ACC112 (cell line): Measurements from ENCODE around the gene RCAN2.
A peak's percentile ranks its signal among the peaks of the same experiment; 100 is the strongest.

Experiments
- H2AFZ ChIP-seq: fragments of 200-600 bp; sonication (generic); one replicate; pipeline ENCODE4 v1.6.0; 2017; ENCODE audit warnings: antibody characterized with exemption, low read length; ENCODE audit not compliant: unreplicated experiment
- H3K27ac ChIP-seq: fragments of 200-600 bp; sonication (generic); 2 replicates; pipeline ENCODE4 v1.5.1; 2014; ENCODE audit warnings: low read depth, mild to moderate bottlenecking, antibody characterized with exemption, low read length, moderate library complexity
- H3K27me3 ChIP-seq: fragments of 200-600 bp; sonication (generic); 2 replicates; pipeline ENCODE4 v1.6.1; 2014; ENCODE audit warnings: mild to moderate bottlenecking, antibody characterized with exemption, low read length, moderate library complexity, mixed read lengths; ENCODE audit not compliant: insufficient read depth
- H3K36me3 ChIP-seq: fragments of 200-600 bp; sonication (generic); 2 replicates; pipeline ENCODE4 v1.6.1; 2016; ENCODE audit warnings: mild to moderate bottlenecking, antibody characterized with exemption, low read length, moderate library complexity, mixed read lengths; ENCODE audit not compliant: insufficient read depth
- H3K4me1 ChIP-seq: fragments of 200-600 bp; sonication (generic); one replicate; pipeline ENCODE4 v1.6.1; 2016; ENCODE audit warnings: low read length, mixed read lengths; ENCODE audit not compliant: insufficient read depth, unreplicated experiment, control insufficient read depth
- H3K4me3 ChIP-seq: fragments of 200-600 bp; sonication (generic); 2 replicates; pipeline ENCODE4 v1.5.1; 2014; ENCODE audit warnings: mild to moderate bottlenecking, low read depth, low read length
- H3K79me2 ChIP-seq: fragments of 200-600 bp; sonication (generic); one replicate; pipeline ENCODE4 v1.6.0; 2016; ENCODE audit warnings: low read length; ENCODE audit not compliant: control insufficient read depth, unreplicated experiment, insufficient read depth

RCAN2 gene

DNA sequence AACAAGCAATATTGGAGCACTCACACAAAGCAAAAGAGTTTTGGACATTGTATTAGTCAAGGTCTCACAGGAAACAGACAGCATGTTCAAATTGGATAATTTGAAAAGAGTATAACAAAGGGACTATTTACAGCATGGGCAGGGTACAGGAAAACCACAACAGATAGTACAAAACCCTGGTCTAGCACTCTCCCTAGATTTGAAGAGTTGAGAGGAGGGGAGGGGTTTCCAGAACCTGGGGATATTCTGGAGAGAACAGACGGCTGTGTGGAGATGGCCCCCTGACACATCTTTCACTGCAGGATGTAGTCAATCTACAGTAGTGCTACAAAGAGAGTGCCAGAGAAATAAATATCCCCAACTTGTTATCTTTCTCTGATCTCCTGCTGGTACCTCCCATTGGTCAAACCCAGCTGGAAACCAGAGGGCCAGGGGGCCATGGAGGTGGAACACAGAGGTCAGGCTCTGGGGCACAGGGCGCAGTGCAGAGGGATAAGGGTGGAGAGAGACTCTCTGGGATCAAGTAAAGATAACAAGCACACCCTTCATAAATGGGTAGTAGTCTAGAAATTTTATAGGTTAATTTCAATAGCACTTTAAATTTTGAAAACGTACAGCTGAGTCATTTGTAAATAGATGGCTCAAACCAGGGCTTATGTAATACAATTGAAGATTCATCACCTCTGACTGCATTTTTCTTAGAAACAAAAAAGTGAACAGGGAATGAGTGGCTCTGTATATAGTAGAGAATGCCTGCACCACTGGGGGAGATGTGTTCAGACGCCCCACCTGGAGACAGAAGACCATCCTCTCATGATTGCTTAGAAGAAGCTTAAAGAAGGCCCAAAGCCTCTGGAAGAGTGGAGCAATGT is 25.7 kb downstream of the RCAN2 start:
- H3K4me1 ChIP-seq: peaks cover 13% of the 10 kb centered on the region
- no peak overlapping the region for H3K27ac ChIP-seq
- H3K4me3 ChIP-seq: no peak overlapping the region
- no peaks in the 10 kb centered on the region for H3K79me2 ChIP-seq
- no peak overlapping the region for H2AFZ ChIP-seq
- H3K36me3 ChIP-seq: no peaks in the 10 kb centered on the region
- H3K27me3 ChIP-seq: no peaks in the 10 kb centered on the region

DNA sequence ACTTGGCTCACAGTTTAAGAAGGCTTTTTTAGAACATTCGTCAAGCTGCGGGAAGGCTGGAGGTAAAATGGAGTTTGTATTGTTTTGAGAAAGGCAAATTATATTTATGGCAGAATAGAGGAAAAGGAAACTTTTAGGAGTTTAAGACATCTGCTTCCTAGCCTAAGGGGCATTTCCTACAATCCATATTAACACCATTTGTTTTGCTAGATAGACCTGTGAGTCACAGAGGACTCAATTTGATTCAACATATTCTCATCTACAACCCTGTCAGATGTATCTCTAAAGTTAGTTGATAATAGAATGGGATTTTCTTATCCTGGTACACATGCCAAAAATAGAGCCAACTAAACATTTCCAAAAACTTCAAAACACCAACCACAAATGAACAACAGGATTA is 35.0 kb downstream of the RCAN2 start:
- H3K36me3 ChIP-seq: no peaks in the 10 kb centered on the region
- no peak overlapping the region for H3K27ac ChIP-seq
- H2AFZ ChIP-seq: no peak overlapping the region
- no peaks in the 10 kb centered on the region for H3K79me2 ChIP-seq
- H3K4me1 ChIP-seq: peaks cover 32% of the 10 kb centered on the region
- H3K27me3 ChIP-seq: no peaks in the 10 kb centered on the region
- H3K4me3 ChIP-seq: no peak overlapping the region

DNA sequence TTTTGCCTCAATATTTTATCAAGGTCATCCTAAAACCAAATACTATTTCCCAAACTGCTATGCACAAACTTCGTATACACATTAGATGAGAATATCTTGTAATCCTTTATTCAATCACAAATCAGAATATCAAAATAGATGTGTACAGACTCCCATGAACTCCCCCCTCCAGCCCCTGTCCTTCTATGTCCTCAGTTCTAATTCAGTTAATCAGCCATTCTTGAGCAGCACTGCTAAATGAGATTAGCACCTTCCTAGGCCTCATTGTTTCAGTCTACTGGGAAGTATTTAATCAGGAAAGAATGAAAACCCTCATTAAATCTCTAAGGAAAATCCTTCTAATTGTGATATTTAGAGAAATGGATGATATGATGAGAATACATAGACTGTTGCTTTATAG is 36.6 kb downstream of the RCAN2 start:
- no peak overlapping the region for H3K4me3 ChIP-seq
- no peaks in the 10 kb centered on the region for H3K79me2 ChIP-seq
- no peaks in the 10 kb centered on the region for H3K27me3 ChIP-seq
- H2AFZ ChIP-seq: no peak overlapping the region
- H3K4me1 ChIP-seq: peaks cover 35% of the 10 kb centered on the region
- H3K36me3 ChIP-seq: no peaks in the 10 kb centered on the region; the same call in 1 of the 2 replicates
- H3K27ac ChIP-seq: no peak overlapping the region

DNA sequence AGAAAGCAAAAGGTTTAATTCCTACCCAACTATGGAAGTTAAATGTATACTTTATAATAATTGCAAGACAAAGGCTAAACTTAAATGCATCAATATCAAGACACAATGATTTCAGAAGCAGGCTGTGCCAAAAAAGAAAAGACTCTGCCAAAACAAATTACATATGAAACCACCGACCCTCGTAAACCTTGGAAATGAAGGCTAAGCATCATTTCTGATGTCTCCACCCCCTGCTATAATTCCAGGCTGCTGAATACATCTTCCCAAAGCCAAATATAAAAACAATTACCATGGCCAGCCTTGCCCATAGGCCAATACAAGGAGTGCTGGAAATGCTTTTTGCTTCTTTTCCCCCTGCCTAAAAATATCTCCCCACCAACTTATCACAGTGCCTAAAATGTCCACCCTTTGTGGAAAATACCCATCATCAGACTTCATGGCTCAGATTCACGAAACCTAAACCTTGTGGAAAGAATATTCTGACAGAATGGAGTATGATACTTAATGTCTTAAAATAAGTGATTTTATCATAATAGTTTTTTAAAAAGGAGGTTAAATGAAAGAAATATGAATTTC is 37.4 kb downstream of the RCAN2 start:
- peaks cover 35% of the 10 kb centered on the region for H3K4me1 ChIP-seq
- peaks cover under 1% of the 10 kb centered on the region; the same call in 1 of the 2 replicates for H3K36me3 ChIP-seq
- H2AFZ ChIP-seq: peak overlapping the region; percentile 97
- H3K27ac ChIP-seq: peak overlapping the region; percentile 79
- peak overlapping the region; percentile 69 for H3K4me3 ChIP-seq
- H3K79me2 ChIP-seq: no peaks in the 10 kb centered on the region
- H3K27me3 ChIP-seq: no peaks in the 10 kb centered on the region

DNA sequence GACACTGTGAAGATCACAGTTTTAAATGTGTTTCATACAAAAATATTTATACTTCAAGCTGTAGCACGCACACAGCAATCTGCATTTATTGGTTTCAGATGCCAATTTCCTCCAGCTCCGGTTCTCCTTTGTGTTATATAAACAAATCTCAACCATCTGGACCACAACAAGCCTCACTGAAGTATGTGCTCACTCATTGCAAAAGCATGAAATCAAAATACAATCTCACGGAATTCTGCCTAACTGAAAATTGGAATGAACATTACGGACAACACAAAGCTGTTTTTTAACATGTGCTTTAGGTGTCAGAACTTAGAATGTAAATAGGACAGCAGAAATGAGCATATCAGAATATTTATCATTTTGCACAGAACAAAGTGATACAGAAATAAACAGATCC is 38.0 kb downstream of the RCAN2 start:
- H3K27ac ChIP-seq: peak overlapping the region; percentile 79
- peaks cover 35% of the 10 kb centered on the region for H3K4me1 ChIP-seq
- peak overlapping the region; percentile 97 for H2AFZ ChIP-seq
- peak overlapping the region; percentile 69 for H3K4me3 ChIP-seq
- H3K36me3 ChIP-seq: peaks cover 2% of the 10 kb centered on the region; the same call in 1 of the 2 replicates
- no peaks in the 10 kb centered on the region for H3K79me2 ChIP-seq
- H3K27me3 ChIP-seq: no peaks in the 10 kb centered on the region

DNA sequence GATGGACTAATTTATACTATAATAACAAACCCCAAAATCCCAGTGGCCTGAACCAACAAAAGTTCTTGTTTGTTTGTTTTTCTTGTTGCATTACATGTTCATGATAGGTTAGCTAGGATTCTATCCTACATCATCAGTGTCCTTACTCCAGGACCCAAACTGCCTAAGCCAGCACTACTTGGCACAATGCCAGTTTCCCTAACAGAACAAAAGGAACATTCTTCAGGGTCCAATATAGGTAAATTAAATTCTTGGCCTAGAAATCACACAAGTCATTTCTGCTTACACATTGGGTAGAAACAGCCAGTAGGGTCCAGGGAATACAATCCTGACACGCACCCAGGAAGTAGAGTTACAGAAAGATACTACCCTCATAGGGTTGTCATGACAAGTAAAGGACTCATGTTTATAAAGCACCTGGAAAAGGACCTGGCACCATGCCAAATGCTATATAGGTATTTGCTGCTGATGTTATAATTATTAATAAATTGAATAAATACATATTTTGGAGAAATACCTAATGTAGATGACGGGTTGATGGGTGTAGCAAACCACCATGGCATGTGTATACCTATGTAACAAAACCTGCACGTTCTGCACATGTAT is 38.8 kb downstream of the RCAN2 start:
- Histone ChIP-seq H3K4me3 (no peak overlapping the region), H3K27me3 (no peaks in the 10 kb centered on the region), H3K36me3 (peaks cover 2% of the 10 kb centered on the region; the same call in 1 of the 2 replicates), H3K79me2 (no peaks in the 10 kb centered on the region), H2AFZ (no peak overlapping the region), H3K27ac (peak overlapping the region; percentile 79), H3K4me1 (peaks cover 35% of the 10 kb centered on the region)

DNA sequence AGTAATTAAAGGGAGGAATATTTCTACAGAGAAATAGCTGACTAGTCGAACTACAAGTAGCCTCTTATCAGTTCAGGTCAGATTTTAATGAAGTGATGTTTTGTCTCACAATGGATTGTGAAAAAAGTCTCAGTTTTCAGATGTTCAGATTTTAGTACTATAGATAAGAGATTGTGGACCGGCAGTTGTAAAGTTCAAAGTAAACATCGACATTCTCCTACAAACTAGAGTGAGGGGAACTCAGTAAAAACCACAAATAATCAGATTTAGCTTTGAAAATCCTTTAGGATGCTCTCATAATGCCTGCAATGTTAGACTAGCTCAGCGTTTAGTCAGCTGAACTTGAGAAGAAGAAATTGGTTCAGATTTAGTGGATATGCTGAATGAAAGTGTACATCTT is 39.9 kb downstream of the RCAN2 start:
- Histone ChIP-seq H3K36me3 (peaks cover 2% of the 10 kb centered on the region; the same call in 1 of the 2 replicates), H3K27ac (0 out of 2 replicates have a peak overlapping the region, but pooled peaks have one; percentile 7), H3K79me2 (no peaks in the 10 kb centered on the region), H3K27me3 (no peaks in the 10 kb centered on the region), H3K4me1 (peaks cover 35% of the 10 kb centered on the region), H3K4me3 (no peak overlapping the region), H2AFZ (peak overlapping the region; percentile 28)

DNA sequence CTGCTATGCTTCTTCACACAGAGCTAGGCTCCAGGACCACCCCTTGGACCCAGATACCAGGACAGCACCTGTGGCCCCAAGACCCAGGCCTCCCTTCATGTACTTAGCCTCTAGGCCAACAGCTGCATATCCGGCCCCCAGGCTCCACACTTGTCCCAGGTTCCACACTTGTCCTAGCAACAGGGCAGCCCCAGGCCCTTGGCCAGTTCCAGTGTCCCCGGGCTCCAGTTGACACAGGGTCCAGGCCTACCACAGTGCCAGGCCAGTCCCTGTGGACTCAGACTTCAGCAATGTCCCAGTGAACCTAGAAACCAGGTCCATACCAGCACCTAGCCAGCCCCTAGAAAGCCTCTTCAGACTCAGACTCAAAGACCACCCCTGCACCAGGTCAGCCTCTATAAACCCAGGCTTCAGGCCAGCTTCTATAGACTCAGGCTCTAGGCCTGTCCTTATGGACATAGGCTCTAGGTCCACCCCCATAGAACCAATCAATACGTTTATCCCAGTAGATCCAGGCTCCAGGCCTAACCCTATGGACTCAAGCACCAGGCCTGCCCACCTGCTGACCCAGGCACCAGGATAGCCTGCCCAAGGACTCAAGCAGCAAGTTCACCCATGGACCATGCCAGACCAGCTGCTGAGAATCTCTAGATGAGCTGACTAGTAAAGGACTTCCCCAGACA is 46.3 kb downstream of the RCAN2 start:
- no peak overlapping the region for H3K4me3 ChIP-seq
- H3K4me1 ChIP-seq: peaks cover 9% of the 10 kb centered on the region
- H3K79me2 ChIP-seq: no peaks in the 10 kb centered on the region
- no peaks in the 10 kb centered on the region for H3K27me3 ChIP-seq
- H3K27ac ChIP-seq: no peak overlapping the region
- H2AFZ ChIP-seq: no peak overlapping the region
- peaks cover 2% of the 10 kb centered on the region; the same call in 1 of the 2 replicates for H3K36me3 ChIP-seq

DNA sequence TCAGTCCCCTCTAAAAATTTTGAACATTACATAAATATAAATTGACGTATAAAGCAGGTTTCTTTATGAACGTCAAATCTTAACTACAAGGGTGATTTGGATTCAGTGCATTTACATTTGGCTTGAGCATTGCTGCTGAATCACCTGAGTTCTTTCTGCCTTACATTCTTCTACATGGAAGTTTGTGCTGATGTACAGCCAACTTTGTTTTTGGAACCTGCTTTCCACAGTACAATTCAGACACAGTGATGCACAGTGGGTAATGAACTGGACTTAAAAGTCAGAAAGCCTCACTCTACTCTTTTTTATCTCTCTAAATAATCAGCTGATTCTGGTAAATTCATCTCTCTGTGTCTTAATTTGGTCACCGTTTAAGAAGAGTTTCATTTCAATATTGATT is 47.6 kb downstream of the RCAN2 start:
- Histone ChIP-seq H2AFZ (no peak overlapping the region), H3K27me3 (no peaks in the 10 kb centered on the region), H3K27ac (no peak overlapping the region), H3K79me2 (no peaks in the 10 kb centered on the region), H3K4me1 (peaks cover 15% of the 10 kb centered on the region), H3K36me3 (no peaks in the 10 kb centered on the region), H3K4me3 (no peak overlapping the region)

DNA sequence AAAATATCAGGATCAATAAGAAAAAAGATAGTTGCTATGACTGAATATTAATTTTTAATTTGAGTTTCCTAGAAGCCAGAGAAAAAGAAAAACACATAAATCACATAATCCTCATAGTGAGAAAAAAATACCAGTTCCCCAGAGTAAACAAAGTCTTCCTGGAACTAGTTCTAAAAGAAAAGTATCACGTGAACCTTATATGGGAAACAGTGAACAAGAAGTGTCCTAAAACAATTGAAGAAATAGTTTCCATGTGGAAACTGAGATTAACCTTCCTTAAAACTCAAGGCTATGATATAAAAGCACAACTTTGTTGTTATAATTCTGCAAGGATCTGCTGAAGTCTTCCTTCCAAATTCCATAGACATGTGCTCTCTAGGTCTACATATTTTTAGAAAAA is 50.6 kb downstream of the RCAN2 start:
- no peaks in the 10 kb centered on the region for H3K27me3 ChIP-seq
- H3K27ac ChIP-seq: no peak overlapping the region
- no peak overlapping the region for H2AFZ ChIP-seq
- H3K36me3 ChIP-seq: no peaks in the 10 kb centered on the region
- H3K79me2 ChIP-seq: no peaks in the 10 kb centered on the region
- no peak overlapping the region for H3K4me3 ChIP-seq
- peaks cover 25% of the 10 kb centered on the region for H3K4me1 ChIP-seq
